HL-60/S4 treated with phorbol 12-myristate 13-acetate at 8.2 ng/mL for 4 days and 3 days (cell line): ENCODE measurements around the gene PSMD5.

ENCODE experiments used
- in situ Hi-C: fragments of 300-500 bp; cut with MboI; formaldehyde crosslinking; loops from 2 replicates; pipeline ENCODE4 v1.15.0; 2022; ENCODE audit warnings: low sequenced_read_pairs

The PSMD5 gene

DNA sequence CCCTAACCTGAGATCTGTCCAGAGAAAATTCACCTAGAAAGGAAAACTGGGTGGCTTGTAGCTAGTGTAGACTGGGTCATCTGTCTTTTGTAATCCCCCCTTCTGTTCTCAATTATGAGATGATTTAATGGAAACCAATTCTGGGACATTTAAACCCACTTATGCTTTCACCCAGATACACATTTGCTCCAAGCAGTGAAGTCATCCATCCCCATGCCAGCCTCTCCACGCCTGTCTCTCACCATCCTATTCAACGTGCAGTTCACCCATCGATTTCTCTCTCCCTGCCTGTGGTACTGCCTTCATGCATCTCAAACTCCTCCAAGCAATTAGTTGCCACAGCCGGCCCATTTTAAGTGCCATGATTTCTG is 32.5 kb upstream of the PSMD5 start:
- in situ Hi-C loops, result no loop called here

DNA sequence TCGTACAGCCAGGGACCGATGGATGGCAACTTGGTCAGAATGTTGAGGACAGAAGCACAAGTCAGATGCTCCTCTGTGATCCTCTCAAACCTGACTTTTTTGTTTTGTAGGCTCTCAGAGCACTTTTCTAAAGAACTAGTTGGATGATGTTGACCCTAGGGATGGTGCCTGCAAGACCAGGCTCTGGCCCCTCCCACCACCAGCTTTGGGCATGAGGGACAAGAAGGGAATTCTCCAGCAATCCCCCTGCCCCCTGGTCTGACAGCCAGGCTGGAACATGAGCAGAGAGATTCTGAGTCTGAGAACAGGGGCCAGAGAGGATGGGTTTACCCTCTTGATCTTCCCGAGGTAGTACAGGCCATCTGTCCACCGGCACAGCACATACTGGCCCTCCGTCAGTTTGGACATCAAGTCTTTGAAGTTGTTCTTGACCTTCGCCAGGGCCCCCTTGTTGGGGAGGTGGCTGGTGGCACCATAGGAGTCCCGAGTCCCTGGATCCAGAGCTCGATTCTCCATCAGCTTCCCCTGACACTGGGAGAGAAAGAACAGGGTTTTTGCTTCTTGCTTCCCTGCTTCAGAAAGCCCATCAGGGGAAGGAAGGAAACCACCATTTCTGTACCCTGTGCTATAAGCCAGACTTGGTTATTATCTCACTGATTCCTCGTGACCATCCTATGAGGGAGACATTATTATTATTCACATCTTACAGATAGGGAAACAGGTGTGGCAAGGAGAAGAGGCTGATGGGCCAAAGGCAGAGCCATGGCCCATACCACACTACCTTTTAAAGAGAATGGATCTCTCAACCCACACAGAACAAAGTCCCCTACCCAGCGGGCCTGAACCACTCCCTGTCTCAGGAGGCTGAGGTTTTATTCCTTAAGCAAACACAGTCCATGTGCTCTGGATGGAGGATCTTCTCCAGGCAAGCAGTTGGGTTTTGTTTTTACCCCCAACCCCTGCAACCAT is 31.8 kb upstream of the PSMD5 start:
- in situ Hi-C loops, result no loop called here

DNA sequence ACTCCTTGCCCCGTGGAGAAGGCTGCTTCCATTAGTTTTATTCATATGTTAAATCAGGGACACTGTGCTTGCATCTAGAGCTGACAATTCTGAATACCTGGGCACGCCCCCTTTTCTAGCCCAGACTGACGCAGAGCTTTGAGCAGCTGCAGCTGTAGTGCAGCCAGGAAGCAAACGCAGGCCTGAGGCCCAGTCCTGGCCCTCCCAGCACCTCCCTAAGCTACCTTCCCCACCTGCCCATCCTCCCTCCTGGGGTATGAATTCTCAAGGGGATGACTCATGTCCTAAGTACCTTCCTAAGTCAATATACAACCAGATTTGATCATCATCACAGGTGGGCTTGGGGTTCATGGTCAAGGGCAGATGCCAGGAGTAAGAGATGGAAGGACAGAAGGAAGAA is 30.8 kb upstream of the PSMD5 start:
- in situ Hi-C loops, result no loop called here

DNA sequence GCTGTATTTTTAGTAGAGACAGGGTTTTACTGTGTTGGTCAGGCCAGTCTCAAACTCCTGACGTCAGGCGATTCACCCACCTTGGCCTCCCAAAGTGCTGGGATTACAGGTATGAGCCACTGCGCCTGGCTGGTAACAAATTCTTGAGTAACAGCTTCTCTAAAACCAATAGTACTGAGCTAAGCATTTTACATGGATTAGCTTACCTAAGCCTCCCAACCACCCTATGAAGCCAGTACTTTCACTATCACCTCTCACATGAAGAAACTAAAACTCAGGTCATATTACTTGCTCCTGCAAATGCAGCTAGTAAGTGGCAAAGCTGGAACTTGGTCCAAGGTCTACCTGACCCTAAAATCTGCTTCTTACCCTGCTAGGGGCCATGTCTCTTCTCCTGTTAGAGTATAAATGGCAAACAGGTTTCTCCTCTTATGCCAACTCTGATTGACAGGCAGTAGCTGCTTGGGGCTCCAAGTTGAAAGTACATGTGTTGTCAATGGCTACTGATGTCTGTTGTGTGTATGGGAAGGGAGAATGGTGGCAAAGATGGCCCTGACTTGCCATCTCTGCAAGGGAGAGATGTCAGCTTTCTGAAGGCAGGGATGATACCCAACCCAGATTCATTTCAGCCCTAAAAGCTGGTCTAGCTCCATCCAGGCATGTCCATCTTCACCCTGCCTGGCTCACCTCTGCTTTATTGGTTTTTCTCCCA is 30.2 kb upstream of the PSMD5 start:
- in situ Hi-C loops, result no loop called here

DNA sequence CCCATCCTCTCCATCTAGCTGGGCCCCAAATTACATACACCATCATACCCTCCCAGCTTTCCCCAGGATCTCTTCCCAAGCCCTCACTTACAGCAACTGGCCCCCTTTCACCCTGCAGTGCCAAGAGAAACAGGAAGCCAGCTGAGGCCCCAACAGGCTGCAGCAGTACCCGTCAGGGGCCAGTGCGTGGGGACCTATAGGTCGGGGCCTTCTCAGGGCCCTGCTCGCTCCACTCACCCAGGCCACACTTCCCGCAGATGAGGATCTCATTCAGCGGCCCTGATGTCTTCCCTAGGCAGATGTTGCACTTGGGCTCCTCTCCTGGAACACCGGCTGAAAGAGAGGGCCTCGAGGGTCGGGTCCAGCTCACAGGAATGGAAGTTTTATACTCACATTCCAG is 27.5 kb upstream of the PSMD5 start:
- in situ Hi-C loops, result no loop called here

DNA sequence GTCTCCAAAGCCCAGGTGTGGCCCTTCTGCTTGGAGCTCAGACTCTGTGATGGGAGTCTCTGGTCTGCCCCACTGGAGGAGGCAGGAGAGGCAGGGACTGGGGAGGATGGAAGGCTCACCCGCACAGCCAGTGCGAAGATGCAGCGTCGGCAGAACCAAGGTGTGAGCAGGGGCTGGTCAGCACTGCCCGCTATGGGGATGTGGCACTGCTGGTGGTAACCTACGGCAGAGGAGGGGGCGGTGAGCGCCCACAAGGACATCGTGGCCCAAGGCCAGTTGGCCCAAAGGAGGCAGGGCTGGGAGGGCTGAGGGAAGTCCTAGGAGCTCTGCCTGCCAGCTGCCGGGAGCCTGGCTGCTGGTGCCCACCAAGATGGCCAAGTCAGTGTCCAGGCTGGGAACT is 27.0 kb upstream of the PSMD5 start:
- in situ Hi-C loops, result no loop called here

DNA sequence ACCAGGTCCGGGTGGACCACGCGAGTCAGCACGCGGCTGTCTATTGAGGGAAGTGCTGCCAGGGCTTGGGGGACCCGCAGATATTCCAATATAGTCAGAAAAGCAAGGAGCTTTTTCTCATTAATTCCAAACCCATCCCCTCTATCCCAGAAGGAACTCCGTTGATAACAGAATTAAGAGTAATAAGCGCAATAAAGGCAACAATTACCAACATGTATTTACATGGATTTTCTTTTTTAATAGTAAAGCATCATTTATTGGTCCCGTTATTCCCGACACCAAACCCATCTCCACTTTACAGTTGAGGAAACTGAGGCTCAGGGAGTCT is 26.6 kb upstream of the PSMD5 start:
- in situ Hi-C loops, result no loop called here

DNA sequence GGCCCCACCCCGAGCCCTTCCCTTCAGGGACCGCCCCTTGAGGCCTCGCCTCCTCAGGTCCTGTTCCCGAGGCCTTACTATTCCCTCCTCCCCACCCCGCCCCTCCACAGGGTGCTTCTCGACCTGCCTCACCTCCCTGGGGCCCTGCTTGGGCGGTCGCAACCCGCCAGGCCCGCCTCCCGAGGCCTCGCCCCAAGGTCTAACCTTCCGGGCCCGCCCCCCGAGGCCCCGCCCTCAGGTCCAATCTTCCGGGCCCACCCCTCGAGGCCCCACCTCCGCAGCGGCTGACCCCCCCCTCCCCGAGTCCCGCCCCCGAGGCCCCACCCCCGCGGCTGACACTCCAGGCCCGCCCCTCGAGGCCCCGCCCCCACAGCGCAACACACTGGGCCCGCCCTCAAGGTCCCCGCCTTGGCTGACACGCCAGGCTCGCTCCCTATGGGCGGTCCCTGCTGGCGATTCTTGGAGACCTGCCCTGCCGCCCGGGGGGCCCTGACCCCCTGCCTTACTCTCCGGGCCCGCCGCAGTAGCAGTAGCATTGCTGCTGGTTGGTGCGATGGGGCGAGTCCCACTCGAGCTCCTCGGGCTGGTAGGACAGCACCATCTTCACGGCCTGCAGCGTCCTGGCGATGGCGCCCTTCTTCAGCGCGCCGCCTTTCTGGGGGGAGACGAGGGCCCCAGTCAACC is 26.1 kb upstream of the PSMD5 start:
- in situ Hi-C loops, result no loop called here

DNA sequence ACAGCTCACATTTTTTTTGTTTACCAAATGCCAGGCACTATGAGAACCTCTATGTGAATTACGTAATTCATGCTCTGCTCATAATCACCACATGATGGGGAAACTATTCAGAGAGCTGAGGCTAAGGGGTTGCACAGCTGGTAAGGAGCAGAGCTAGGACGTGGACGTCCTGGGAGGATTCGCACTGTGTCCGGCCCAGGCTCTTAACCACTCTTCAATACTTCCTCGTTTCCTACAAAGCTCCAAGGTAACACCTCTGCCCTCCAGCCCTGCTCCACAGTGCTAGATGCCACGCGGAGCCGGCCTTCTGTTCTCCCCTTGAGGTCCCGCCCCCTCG is 25.6 kb upstream of the PSMD5 start:
- in situ Hi-C loops, result no loop called here

DNA sequence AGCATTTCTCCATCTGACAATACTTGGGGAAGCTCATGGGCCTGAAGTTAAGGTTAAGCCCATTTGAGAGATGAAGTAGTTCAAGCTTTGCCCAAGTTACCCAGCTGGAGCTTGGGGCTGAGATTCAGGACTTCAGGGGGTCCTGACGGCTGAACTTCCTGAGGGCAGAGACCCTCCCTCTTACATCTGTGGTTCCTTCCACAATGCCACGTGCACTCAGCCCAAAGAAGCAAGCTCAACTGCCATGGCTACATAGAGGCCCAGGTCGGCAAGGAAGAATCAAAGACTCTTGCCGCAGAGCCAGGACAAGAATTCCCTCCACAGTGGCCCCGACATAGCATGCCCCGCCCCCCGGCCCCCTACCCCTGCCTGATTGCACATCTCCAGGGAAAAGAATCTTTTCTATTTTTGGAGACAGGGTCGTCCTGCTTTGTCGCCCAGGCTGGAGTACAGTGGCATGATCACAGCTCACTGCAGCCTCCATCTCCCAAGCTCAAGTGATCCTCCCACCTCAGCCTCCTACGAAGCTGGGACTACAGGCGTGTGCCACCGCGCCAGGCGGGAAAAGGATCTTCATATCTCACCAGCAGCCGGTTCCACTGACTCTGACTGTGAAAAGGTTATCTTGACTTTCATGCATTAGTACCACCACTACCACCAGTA is 25.1 kb upstream of the PSMD5 start:
- in situ Hi-C loops, result no loop called here

DNA sequence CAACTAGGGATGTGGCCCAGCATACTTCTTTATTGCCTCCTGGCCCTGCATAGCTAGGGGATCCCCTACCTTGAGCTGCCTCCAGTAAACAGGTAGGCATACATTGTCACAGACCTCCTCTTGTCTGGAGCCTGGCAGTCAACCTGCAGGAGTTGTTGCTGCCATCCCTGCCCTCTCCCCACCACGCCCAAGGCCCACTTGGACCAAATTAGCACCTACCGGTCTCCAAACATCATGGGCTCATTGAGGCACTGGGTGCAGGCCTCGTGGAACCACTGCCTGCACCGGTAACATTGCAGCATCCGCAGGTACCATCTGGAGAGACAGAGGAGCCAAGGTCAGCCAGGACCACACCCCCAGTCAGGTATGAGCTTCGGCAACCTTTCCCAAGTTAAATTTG is 23.9 kb upstream of the PSMD5 start:
- in situ Hi-C loops, result no loop called here

DNA sequence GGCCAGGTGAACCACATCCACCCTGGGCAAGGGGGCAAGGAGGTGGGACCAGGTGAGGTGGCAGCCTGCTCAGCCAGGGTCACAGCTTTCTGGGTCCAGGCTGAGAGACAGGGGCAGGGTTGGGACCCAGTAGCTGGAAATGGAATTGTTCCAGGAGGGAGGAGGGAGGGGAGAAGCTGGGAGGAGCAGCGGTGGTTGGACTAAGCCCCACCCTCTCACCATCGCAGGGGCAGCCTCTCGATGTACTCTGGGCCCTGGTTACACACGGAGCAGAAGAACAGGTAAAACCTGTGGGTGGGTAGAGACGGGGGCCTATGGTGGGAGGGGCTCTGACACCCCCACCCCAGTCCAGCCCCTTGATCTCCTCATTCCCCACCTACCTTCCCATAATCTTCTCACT is 23.1 kb upstream of the PSMD5 start:
- in situ Hi-C loops, result no loop called here

DNA sequence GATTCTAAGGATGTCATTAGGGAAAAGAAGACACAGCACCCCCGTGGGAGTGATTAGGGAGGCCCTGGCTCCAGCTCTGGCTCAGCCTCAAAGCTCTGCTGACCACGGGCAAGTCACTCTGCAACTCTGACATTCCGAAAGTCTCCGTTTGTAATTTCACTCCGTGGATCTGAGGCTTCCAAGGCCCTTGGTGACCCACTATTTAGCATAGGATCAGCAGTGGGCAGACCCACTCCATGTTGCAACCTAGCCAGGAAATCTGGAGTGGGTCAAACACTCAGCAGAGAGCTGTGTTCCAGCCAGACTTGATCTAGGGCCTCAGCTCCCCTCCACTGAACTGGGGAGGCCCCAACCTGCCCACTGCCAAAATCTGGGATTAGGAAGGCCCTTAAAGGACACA is 22.5 kb upstream of the PSMD5 start:
- in situ Hi-C loops, result no loop called here

DNA sequence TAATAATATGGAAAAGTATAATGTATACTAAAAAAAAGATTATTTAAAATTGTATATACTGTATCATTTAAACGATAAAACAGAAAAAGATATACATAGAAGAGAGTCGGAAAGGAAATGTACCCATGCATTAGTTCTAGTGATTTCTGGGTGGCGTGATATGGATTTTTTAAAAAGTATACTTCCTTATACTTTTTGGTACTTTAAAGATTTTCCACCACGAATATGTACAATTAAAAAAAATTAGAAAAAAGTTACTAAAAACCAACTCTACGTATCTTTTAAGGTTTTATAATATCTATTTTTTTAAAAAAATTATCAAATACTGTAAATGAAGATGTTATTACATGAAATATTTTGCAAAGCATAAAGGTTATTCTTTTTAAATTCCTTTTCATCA is 22.0 kb upstream of the PSMD5 start:
- in situ Hi-C loops, result no loop called here

DNA sequence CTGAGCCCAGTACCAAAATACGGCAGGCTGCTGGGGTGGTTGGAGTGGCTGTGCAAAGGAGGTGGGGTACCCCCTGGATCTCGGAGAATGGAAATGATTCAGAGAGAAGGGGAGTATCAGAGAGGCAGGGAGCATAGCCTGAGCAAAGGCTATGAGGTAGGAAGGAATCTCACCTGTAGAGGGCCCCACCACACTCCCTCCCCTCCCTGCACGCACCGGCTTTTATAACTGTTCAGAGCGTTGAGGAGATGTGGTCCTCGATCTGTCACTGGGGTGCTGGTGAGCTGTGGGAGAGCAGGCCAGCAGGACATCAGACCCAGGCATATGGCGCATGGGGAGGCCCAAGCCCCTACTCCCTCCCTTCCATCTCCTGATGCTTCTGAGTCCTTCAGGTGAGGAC is 21.1 kb upstream of the PSMD5 start:
- in situ Hi-C loops, result no loop called here

DNA sequence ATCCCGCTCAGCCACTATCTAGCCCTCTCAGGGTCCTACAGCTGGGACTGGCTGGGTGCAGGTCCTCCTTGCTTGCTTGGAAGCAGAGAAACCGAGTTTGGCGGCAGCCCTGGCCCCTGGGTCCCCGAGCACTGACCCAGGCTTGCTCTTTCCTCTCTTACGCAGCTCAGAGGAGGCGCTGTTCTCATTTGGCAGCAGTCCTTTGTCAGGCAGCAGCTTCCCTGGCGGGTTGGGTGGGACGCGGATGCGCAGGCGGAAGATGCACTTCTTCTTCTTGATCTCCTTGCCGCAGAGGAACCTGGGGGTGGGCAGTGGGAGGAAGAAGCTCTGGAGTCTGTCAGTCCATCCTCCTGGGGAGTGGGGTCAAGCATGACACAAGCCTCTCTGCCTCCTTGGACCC is 19.7 kb upstream of the PSMD5 start:
- in situ Hi-C loops, result no loop called here

DNA sequence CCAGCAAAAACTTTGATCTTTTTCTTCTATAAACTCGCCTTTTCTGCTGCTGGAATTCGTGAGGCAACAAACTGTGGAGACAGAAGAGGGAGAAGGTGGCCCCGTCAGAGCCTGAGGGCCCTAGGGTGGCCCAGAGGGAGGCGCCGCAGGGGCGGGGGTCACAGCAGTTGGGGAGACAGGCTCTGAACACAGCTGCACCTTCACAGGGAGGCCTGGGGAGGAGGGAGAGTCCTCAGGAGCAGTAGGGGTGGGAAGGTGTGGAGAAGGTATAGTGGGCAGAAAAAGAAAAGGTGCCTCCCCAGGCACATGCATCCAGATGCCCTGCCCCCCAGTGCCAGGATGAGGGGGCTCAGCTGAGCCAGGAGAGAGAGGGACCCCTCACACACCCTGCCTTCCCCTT is 19.2 kb upstream of the PSMD5 start:
- in situ Hi-C loops, result no loop called here

DNA sequence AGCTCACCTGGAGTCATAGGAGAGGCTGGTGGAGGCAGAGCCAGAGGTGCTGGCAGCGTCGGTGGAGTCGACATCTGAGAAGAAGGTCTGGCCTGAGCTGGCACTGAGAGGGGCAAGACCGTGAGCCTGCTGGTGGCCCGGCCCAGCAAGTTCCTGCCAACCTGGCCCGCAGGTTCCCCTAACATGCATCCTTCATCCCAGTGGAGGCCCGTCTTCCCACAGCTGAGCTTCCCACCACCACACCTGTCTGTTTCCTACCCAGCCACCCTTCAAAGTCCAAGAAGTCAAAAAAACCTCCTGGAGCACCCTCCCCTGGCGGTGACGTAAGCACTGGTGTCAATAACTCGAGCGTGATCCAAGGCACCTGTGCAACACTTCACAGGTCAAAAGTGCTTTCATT is 17.4 kb upstream of the PSMD5 start:
- in situ Hi-C loops, result no loop called here

DNA sequence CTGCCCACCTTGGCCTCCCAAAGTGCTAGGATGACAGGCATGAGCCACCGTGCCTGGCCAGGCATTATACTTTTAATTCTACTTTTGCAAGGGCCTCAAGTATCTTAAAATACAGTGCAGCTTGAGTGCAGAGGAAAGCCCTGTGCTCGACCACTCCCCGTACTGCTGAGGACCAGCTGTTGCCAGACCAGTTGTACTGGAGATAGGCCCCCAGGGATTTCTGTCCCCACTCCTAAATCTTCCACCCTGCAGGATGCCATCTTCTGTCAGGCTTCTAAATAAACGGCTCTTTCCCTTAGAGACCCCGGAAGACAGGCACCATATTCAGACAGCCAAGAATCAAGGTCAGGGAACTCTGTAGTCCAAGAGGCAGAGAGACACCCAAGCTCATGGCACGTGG is 16.6 kb upstream of the PSMD5 start:
- in situ Hi-C loops, result no loop called here

DNA sequence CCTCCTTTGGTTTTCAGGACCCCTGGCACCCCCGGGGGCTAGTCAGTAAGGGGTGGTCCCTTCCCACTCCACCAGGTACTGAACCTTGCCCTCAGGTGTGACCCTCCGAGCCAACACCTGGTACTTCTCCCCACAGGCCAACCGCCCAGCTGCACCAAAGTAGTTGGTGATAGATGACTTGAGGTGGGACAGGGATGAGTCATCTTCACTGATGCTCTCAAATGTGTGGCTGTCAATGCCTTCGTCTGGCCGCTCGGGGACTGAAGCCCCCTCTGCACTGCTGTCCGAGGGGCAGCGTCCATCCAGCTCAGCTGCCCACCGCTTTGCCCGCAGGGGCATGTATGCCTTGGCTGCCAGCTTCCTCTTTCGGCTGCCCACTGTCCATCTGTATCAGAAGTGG is 15.2 kb upstream of the PSMD5 start:
- in situ Hi-C loops, result no loop called here

DNA sequence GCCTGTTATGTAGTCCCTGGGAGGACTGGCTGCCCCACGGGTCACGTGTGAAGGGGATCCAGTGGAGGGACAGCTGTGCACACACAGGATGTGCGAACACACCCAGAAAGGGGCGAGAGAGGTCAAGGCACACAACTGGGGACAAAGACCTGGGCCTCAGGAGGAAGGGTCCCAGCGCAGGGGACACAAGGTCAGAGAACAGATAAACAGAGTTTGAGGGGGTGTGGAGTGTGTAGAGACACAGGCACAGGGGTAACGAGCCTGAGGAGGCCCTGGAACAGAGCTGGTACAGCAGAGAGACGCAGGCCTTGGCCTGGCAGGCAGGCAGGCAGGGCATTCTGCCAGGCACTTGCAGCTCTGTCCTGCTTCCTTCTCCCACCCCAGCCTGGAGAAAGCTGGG is 14.8 kb upstream of the PSMD5 start:
- in situ Hi-C loops, result no loop called here

DNA sequence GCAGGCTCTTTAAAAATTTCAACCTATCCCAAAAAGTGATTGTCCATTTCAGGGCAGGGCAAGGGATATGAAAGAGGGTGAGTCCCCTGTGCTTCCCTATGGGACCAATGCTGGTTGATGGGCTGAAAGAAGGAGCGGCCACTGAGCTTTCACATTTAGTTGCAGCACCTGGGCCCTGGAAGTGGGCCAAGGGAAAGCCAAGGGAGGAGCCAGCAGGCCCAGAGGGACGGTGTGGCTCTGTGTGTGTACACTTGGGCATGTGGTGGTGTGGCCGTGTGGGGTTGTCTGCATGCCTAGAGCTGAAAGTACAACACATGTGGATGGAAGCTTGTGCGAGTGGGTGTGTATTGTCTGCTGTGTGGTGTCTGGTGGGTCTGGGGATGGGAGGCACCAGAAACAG is 14.0 kb upstream of the PSMD5 start:
- in situ Hi-C loops, result no loop called here
